GM13977 (cell line): Measurements from ENCODE around the gene EEF2K.

Experiments
- DNase-seq: peaks from one replicate; pipeline ENCODE4 v3.0.0; 2012; ENCODE audit warnings: low spot score
- in situ Hi-C: fragments of 300-500 bp; cut with MboI; formaldehyde crosslinking; loops from one replicate; pipeline ENCODE4 v1.12.0; 2022; ENCODE audit warnings: low sequenced_read_pairs, low pct_unique_long_range_greater_than_20kb, mixed read lengths, inconsistent platforms; ENCODE audit not compliant: unreplicated experiment
- TF ChIP-seq, protein P1 (sequence below): IDR thresholded peaks from 2 replicates; pipeline ENCODE4 v1.5.1; 2012; ENCODE audit warnings: mild to moderate bottlenecking, control low read depth; ENCODE audit not compliant: insufficient read depth; ENCODE audit errors: extremely low read depth, missing control alignments

EEF2K gene

GRCh38 chr16:22183335-22183734 lies 22.7 kb upstream of the EEF2K start:
- TF ChIP-seq, protein P1, sequence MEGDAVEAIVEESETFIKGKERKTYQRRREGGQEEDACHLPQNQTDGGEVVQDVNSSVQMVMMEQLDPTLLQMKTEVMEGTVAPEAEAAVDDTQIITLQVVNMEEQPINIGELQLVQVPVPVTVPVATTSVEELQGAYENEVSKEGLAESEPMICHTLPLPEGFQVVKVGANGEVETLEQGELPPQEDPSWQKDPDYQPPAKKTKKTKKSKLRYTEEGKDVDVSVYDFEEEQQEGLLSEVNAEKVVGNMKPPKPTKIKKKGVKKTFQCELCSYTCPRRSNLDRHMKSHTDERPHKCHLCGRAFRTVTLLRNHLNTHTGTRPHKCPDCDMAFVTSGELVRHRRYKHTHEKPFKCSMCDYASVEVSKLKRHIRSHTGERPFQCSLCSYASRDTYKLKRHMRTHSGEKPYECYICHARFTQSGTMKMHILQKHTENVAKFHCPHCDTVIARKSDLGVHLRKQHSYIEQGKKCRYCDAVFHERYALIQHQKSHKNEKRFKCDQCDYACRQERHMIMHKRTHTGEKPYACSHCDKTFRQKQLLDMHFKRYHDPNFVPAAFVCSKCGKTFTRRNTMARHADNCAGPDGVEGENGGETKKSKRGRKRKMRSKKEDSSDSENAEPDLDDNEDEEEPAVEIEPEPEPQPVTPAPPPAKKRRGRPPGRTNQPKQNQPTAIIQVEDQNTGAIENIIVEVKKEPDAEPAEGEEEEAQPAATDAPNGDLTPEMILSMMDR = no peak
- DNase-seq = peak; percentile 6
- in situ Hi-C loops = loop anchor here (10.0 kb wide), 1 partner anchor 189 kb away; no protein-coding TSS in a partner anchor

DNA sequence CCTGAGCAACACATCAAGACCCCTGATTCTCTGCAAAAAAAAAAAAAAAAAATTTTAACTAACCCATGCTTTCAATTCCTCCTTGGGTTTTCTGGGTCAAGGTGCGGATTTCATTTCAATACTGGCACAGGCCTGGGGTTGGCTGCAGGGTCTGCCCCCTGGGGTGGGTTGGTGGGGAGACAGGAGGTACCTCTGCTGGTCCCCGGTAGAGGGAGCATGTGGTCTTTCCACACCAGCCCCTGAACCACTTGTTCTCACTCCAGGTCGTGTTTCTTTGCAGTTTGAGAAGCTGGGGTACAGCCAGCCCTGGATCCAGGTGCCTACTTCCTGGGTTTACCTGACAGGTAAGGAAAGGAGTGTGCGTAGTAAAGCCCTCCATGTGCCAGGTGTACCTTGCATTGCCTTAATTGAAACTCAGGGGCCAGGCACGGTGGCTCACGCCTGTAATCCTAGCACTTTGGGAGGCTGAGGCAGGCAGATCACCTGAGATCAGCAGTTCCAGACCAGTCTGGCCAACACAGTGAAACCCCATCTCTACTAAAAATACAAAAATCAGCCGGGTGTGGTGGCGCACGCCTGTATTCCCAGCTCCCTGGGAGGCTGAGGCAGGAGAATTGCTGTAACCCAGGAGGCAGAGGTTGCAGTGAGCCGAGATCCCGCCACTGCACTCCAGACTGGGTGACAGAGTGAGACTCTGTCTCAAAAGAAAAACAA lies 22.0 kb upstream of the EEF2K start:
- in situ Hi-C loops = loop anchor here (10.0 kb wide), 1 partner anchor 189 kb away; no protein-coding TSS in a partner anchor
- TF ChIP-seq, protein P1 = peak; percentile 37
- DNase-seq = peak; percentile 36

DNA sequence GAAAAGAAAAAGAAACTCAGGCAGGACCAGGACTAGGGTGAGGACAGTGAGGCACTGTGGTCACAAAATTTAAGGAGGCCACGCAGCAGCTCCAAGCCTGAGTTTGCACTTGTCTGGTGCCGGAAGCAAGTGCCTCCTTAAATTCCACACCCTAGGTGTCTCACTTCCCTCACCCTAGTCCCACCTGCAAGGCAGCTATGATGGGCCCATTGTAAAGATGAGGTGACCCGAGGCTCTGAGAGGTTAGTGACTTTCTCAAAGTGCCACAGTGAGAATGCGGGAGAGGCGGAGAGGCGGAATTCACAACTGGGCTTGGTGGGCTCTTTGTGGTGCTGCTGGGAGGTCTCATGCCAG lies 21.5 kb upstream of the EEF2K start:
- TF ChIP-seq, protein P1 = no peak
- no peak for DNase-seq
- in situ Hi-C loops = loop anchor here (10.0 kb wide), 1 partner anchor 190 kb away; no protein-coding TSS in a partner anchor

DNA sequence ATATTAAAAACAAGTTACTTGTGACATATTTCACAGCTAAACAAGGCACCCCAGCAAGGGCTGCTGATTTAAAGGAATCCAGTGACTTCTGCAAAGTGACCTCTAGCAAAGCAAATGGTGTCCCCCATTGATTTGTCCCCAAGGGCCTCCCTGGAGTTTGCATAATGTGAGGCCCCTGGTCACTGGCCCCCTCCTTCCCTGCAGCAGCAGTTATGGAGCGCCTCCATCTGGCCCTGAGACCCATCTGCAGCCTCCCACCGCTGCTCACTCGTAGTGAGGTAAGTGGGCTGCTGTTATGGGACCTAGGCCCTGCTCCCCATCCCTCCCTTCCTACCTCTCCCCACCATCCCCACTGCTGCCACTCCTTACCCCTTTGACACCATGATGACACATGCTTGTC lies 19.6 kb upstream of the EEF2K start:
- TF ChIP-seq, protein P1 = peak; percentile 29
- DNase-seq = no peak
- in situ Hi-C loops = loop anchor here (10.0 kb wide), 1 partner anchor 192 kb away; no protein-coding TSS in a partner anchor

DNA sequence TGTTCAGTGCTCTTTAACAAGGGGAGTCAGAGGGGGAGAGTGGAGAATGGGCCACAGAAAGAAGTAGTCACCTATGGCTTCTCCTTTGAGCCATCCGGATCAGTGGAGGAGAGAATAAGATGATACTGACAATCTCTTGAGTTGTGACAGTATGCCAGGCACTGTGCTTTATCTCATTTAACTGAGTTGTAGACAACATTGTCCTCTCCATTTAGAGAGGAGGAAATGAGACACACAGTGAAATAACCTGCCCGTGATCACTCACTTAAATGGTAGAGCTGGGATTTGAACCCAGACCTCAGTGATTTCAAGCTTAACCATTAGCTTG lies 17.8 kb upstream of the EEF2K start:
- TF ChIP-seq, protein P1 = no peak

GRCh38 chr16:22188595-22189442 lies 17.3 kb upstream of the EEF2K start:
- TF ChIP-seq, protein P1 = peak; percentile 82
- in situ Hi-C loops = loop anchor here (10.0 kb wide), 1 partner anchor 194 kb away; no protein-coding TSS in a partner anchor
- DNase-seq = peak; percentile 65

More for the DNA sequence above, 17.8 kb upstream of the EEF2K start:
- in situ Hi-C loops = loop anchor here (10.0 kb wide), 1 partner anchor 193 kb away; no protein-coding TSS in a partner anchor
- DNase-seq = no peak
